GM21619 (cell line): ENCODE data around the gene DIP2C.
"Not testable (repeated sequence)": the region's sequence is repeated elsewhere in the genome, so short reads cannot be mapped to it uniquely, and the experiment has no call there.

ENCODE experiments used
- ATAC-seq: cut with Tn5 transposase; IDR thresholded peaks from one replicate; pipeline ENCODE4 v1.9.1; 2021; ENCODE audit not compliant: unreplicated experiment

DIP2C gene

GRCh38 chr10:396535-397220 lies 292.8 kb downstream of the DIP2C start:
- no peak for ATAC-seq

- no peak for ATAC-seq
Observed at GRCh38 chr10:396107-396506, 293.4 kb downstream of the DIP2C start.

GRCh38 chr10:395665-396064 lies 293.8 kb downstream of the DIP2C start:
- ATAC-seq: no peak

- ATAC-seq: not testable (repeated sequence)
Observed at GRCh38 chr10:394439-395101, 294.9 kb downstream of the DIP2C start.

- no peak for ATAC-seq
Observed at GRCh38 chr10:393787-394438, 295.6 kb downstream of the DIP2C start.

- no peak for ATAC-seq
Observed at GRCh38 chr10:393106-393745, 296.2 kb downstream of the DIP2C start.

- no peak for ATAC-seq
Observed at GRCh38 chr10:392705-393037, 296.8 kb downstream of the DIP2C start.

GRCh38 chr10:391847-392704 lies 297.4 kb downstream of the DIP2C start:
- no peak for ATAC-seq

GRCh38 chr10:391305-391704 lies 298.2 kb downstream of the DIP2C start:
- ATAC-seq: no peak

GRCh38 chr10:390449-391100 lies 298.9 kb downstream of the DIP2C start:
- no peak for ATAC-seq

GRCh38 chr10:389836-390448 lies 299.5 kb downstream of the DIP2C start:
- ATAC-seq: no peak

GRCh38 chr10:389261-389790 lies 300.1 kb downstream of the DIP2C start:
- no peak for ATAC-seq

GRCh38 chr10:388661-389045 lies 300.8 kb downstream of the DIP2C start:
- ATAC-seq: no peak

- ATAC-seq: no peak
Observed at GRCh38 chr10:387909-388660, 301.4 kb downstream of the DIP2C start.

- ATAC-seq: no peak
Observed at GRCh38 chr10:387593-387891, 301.9 kb downstream of the DIP2C start.

GRCh38 chr10:386771-387592 lies 302.5 kb downstream of the DIP2C start:
- ATAC-seq: no peak

- ATAC-seq: no peak
Observed at GRCh38 chr10:385571-386300, 303.7 kb downstream of the DIP2C start.
